ENCODE measurements around the gene URB1.

- TF ChIP-seq SUZ12 (IDR thresholded peaks at IDR 0.05; ENCODE audit: extremely low read depth, insufficient read depth, insufficient read length) (no peak), ZNF274 (IDR thresholded peaks at IDR 0.05; ENCODE audit: low read depth, low read length) (no peak), YY1 (IDR thresholded peaks at IDR 0.05; ENCODE audit: insufficient read depth, insufficient read length) (no peak)
Measured at GRCh38 chr21:32366191-32366590, 26.6 kb downstream of the URB1 start.

Measured in NT2/D1 (cell line).